Nucleus accumbens (tissue), 56 donors: ENCODE data around the gene BEGAIN.

Source experiments
- DNase-seq, 56 donors: peaks; one replicate each; lab custom pipeline; 2025; lab: John Stamatoyannopoulos, UW

BEGAIN gene

DNA sequence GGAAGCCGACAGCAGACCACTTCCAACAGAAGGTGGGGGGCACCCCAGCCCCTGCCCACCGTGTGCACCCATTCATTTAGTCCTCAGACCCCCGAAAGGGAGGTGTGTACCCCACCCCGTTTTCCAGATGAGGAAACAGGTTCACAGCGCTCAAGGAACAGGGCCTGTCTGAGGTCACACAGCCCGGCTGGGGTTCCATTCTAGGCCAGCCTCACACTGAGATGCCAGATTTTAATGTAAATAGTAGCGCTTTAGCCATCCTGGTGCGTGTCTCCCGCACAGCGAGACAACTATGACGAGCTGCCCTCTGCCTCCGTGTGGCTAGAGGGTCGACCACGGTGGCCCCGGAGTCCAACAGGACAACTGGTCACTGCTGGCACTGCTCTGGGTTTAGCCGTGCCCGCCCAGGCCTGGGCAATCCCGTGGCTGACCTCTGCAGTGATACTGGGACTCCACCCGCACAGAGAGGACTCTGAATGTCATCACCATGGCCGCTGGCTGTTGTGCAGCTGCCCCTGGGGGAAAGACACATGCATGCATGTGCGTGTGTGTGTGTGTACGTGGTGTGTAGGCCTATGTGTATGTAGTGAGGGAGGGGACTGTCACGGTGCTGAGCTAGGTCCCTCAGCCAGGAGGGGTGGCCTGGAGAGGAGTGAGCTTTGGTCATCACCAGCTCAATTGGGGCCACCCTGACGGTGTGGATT, 31.6 kb downstream of the BEGAIN start:
- no peak for DNase-seq

DNA sequence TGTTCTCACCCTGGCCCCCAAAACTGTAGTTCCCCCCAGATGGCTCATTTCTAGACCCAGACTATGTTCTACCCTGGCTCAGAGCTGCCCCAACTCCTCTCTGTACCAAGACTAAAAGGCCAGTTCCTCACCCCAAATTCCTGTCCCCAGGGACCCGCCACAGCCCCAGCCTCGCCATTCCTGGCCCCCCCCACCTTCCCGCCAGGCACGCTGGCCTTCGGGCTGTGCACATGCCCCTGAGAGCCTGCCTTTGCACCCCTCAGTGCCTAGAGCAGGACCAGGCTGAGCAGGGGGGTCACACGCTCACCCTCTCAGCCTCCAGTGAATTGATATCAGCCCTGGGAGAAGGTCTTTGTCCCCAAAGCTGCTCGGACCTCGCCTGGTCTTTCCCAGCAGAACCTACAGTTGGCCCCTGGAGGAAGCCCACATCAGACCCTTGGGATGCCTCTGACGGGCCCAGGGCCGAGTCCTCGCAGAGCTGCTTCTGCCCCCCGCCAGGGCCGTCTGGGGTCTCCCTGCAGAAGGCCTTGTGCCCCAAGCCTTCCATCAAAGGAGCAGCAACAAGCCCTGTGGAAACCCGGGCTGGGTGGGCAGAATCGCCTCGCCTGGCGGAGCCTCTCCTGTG, 32.4 kb downstream of the BEGAIN start:
- no peak for DNase-seq

DNA sequence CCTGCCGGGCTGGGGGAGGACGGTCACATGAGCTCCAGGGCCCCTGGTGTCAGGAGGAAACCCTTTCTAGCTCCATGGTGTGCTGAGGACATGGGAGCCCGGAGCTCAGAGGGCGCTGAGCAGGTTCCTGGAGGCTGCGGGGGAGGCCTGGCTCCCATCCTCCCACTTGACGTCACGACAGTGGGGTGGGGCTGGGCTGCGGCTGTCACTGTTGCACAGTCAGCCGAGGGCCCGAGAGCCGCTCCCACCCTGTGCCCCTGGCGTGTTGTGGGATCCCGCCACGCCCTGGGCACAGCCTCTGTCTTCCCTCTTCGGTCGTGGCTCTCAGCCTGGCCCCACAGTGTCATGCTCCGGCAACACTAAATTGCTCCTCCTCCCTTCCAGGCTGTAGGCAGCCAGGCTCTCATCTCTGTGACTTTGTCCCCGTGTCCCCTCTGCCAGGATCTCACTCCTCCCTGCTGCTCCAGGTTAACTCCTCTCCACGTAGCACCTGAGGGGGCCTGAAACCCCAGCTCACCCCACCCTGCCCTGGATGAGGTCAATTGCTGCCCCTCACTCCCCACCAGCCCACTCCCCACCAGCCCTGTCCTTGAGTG, 33.0 kb downstream of the BEGAIN start:
- DNase-seq, result peak in 28 of 56 donors; percentile 7 to 72 (median 30)

DNA sequence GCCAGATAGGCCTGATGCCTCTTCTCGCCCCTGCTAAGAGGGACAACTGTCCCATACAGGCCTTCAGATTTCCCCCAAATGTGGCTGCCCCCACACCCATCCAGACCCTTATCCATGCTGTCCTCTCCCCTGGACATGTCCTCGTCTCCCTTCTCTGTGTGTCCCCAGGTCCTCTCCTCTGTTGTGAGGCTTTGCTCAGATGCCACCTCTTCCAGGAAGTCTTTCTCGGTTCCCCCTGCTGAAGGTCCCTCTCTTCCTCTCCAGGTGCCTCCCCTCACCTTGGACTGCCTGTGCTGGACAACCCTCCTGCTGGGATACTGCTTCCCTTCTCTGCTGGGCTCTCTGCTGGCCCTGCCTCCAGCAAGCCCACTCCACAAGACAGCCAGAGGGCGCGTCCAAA, 33.7 kb downstream of the BEGAIN start:
- DNase-seq, result no peak

DNA sequence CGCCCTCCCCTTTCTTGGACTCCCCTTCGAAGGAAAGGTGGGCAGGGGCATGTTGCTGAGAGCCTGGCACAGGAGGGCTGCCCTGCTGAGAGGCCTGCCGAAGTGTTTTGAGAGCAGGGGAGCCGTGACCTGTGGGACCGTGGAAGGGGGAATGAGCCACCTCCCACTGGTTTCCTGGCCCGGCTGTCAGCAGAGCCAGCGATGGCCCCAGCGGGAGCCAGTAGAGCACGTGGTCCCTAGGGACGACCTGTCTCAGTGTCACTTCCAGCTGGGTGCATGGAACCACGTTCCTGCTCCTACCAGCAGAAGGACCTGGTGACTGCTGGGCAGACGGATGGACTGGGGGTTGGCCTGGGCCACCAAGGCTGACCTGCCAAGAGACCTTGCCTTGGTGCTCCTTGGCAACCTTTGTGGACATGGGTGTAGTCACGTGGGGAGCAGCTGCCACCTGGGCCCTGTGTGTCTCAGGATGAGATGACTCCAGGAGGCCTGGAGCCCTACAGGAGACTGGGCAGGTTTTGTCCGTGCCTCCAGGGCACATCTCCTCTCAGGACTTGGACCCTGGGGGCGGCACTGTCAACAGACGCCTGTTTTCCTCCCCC, 34.6 kb downstream of the BEGAIN start:
- no peak for DNase-seq

DNA sequence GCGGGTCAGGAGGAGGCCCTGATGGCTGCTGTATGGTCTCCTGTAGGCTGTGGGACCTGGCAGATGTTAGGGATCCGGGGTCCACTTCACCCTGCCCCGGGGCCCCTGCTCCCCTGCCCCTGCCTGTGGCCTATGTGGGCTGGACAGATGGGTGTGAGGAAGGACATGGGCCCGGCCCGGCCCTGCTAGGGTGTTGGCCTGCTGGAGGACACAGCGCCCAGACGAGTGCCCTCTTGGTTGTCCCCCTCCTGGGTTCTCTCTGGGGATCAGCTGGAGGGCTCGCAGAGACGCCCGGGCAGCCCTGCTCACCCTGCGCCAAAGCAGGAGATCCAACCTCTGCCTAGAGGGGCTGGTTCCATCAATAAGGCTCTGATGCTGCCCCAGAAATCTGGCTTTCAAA, 36.2 kb downstream of the BEGAIN start:
- DNase-seq, result no peak

DNA sequence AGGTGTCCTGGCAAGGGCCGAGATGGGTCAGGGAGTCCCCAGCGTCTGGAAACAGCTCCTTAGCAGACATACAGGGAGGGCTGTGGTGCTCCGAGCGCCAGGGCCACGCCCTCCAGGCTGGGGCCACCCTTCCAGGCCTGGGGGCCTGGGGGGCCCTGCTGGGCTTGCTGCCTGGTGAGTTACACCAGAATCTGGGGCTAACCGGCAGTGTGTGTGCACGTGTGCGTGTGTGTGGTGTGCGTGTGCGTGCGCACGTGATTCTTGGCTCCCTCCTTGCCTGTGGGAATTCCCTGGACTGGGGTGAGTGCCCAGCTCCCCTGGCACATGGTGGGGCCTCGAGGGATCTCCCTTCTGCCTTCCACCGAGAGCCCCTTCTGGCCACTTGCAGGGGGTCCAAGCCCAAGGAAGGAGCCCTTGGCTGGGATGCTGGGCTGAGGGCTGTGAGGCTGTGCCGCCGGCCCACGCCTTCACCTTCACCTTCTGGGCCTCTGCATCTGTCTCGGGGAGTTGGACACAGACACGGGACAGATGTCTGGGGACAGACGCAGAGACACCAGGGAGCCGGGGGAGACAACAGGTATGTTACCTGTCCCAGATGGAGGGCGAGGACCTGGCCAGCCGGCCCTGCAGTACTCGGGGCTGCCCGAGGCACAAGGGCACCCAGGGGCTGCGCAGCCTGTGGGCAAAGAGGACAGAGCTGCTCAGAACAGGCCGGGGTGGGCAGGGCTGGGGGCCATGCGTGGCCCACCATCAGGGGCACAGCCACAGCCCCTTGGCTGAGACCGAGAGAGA, 37.2 kb downstream of the BEGAIN start:
- DNase-seq, result peak in 1 of 56 donors; percentile 18

DNA sequence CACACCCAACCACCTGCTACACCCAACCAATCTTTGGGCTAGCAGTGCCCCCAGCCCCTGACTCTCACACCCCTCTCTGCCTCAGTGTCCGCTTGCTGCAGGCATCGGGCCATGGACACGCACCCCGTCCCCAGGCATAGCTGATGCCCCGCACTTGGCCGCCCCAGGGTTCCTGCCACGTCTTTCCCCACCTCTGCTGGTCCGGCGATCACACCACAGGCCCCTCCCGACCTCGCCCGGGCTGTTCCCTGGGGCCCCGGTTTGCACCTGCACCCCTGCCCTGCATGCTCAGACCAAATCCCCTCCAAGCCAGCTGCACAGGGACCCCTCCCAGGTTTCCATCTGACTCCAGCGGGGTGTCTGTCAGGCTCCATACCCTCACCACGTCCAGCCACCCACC, 38.3 kb downstream of the BEGAIN start:
- DNase-seq, result no peak

DNA sequence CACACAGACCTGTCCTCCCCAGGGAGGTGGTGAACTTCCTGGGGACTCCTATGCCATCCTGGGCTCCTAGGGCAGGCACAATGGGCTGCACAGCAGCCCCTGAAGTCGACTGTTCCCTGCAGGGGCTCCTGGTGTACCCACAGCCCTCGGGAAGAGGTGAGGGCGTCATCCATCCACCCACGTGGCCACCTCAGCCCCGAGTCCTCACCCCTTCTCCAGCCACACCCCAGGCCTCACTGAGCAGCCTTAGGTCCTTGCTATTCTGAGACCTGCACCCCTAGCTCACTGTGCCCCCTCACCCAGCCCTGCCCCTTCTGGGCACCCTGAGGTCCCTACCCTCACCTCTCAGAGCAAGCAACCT, 38.9 kb downstream of the BEGAIN start:
- DNase-seq, result no peak

DNA sequence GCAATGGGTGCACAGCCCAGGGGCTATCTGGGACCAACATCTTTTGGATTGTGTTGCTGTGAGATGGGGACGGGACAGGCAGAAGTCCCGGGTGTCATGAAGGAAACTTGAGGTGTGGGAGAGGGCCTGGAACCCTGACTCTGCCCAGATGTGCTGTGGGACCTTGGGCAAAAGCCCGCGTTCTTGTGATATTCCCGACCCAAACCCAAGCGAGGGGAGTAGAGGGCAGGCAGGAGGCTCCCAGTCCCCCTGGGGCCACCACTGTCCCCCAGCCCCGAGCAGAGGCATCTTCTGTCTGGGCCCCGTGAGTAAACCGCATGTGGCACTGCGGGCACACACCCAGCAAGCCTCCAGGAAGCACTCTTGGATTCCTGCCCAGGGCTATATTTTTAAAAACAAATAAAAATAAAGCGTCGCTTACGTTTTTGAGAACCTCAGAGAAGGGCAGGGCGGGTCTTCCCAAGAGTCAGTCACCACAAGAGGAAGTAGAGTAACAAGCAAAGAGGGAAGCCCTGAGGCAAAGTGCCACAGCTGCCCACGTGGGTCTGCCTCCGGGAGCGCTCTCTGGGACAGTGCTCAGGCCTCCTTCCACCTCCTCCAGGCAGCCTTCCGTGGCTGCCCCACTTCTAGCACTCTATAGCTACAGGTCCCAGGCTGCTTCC, 39.5 kb downstream of the BEGAIN start:
- peak in 4 of 56 donors; percentile 8 to 35 (median 28) for DNase-seq

DNA sequence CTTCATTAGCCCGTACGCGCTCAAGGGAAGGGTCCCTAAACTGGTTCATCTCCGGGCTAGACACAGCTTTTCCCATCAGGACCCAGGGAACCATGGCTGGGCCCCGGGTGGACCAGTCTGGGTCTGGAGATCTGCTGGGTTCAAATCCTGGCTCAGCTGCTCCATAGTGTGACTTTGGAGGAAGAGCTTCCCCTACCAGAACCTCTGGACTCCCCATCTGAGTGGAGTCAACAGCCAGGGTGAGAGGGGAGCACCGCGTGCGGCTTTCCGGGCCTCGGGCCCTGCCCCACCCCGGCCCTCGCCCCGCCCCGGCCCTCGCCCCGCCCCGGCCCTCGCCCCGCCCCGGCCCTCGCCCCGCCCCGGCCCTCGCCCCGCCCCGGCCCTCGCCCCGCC, 41.2 kb downstream of the BEGAIN start:
- DNase-seq, result no peak

DNA sequence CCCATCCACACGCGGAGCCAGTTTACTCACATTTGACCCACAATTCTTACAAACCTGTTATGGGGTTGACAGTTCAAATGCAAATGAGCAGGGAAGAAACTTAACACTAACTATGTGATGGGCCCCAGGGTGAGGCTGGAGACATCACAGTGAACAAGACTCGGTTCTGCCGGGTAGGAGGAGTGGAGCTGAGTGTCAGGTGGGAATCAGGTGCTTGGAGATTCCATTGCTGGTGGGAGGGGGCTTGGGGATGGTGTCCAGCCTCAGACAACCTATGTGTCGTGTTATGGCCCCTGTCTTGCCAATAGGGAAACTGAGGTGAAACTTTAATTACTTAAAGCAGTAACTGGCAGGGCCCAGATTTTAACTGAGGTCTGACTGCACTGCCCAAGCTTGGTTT, 41.9 kb downstream of the BEGAIN start:
- no peak for DNase-seq

DNA sequence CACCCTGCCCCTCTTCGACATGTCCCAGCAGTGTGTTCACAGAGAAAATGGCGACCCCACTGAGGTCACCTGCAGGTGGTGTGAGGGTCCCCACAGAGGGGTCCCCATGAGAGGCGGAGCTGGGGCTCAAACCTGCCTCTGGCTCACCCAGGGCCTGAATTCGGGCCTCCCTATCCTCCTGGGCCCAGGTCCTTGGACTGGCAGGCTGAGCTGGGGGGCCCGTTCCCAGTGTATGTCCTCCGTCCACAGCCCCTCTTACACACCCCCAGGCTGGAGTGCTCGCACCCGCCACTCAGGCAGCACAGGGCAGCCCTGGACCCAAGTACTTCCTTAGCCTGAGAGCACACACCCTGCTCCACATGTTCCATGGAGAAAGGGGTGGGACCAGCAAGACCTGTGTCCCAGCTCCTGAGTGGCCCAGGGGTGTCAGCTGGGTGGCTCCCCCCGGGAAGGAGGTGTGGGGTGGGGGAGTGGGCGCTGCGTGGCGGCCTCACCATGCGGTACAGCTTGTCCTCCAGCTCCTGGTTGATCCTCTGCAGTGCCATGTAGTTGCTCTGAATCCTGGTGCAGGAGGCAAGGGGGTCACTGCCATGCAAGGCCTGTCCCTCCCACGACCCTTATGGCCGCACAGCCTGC, 42.6 kb downstream of the BEGAIN start:
- DNase-seq, result no peak

DNA sequence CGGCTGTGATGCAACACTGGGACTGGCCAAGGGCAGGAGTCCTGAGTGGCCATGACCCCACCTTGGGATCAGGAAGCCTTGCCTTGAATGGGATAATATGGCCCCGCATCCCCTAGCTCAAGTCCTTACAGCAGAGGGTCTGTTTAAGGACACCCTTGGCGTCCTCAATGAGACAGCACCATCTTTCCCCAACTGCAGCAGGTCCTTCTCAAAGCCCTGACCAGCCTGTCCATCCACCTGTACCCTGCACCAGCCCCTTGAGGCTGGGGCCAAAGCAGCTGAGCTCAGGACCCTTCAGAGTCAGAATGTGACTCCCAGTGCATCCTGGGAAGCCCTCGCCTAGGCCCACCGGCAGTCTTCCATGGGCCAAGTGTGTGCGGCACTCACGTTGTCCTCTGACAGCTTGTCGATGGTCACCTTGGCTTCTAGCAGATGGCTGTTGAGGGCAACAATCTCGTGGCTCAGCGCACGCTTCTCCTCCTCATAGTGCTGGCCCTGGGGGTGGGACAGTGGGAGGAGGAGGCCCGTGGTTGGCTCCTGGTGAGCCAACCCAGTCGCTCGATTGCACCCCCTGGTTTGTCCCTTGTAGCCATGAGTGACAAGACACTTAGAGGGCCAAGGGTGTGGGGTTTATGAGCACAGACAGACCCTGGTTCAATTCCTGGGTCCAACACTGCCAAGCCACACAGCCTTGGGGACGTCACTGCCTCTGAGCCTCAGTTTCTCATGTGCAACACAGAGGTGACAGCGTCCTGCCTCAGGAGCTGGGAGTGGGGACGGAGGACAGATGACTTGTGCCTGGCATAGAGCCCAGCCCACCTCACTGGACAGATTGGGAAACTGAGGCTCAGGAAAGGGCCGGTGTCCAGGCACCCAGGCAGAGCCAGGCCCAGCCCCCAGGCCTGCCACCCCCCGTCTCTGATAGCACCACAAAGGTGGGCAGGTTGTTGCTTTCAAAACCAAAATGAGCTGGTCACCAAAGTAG, 43.5 kb downstream of the BEGAIN start:
- no peak for DNase-seq

DNA sequence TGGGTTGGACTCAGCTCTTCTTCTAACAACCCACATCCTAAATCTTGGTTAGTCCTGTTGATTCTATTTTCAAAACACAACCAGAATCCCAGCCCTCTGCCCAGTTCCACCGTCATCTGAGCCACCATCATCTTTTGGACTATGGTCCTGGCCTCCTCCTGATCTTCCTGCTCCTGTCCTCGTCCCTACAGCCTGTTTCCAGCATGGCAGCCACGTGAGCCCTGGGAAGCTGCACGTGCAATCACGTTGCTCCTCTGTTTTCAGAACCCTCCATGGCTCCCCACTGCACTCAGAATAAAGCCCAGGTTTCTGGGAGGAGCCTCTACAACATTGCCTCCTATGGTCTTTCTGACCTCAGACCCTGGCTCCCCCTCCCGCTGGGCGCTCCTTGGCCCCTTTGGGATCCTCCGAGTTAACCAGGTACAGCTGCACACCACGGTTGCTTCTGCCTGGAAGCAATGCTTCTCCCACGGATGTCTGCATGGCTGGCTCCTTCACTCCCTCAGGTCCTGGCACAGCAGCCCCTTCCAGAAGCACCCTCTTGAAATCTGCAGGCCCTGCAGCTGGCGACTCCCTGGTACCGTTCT, 44.5 kb downstream of the BEGAIN start:
- DNase-seq, result no peak

DNA sequence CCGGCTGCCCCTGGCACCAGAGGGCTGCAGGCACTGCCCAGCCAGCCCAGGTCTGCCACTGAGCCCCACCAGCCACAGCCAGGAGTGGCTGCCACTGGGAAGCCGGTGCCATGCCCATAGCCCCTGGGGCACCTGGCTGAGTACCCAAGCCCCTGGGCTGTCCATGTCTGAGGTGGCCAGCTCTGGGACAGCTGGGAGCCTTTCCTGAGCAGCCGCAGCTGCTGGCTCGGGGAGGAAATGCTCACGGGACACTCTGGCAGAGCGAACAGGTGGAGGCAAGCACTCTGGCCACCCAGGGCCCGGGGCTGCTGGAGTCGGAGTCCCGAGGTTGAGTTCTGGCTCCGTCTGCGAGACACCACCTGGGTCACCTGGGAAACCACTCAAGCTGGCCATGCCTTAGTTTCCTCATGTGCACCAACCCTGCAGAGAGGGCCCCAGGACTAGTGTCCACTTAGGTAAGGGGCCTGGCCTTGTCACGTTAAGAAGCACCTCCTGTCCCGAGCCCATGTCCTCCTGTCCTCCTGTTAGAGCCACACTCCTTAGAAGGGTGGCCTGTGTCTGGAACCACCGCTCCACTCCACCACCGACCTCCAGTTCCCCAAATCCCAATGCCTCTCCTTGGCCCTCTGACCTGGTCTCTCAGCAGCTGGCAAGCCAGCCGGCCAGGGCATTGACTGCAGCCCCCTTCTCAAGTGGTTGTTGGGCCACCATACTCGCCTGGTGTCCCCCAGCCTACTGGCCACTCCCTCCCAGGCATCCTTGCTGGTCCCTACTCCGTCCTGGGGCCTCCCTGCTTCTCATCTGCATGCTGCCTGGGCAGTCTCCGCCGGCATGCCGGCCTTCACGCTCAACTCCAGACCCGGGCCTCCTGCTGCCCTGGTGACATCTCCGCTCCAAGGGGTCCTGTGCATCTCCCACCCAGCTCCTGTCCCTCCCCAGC, 45.3 kb downstream of the BEGAIN start:
- no peak for DNase-seq

DNA sequence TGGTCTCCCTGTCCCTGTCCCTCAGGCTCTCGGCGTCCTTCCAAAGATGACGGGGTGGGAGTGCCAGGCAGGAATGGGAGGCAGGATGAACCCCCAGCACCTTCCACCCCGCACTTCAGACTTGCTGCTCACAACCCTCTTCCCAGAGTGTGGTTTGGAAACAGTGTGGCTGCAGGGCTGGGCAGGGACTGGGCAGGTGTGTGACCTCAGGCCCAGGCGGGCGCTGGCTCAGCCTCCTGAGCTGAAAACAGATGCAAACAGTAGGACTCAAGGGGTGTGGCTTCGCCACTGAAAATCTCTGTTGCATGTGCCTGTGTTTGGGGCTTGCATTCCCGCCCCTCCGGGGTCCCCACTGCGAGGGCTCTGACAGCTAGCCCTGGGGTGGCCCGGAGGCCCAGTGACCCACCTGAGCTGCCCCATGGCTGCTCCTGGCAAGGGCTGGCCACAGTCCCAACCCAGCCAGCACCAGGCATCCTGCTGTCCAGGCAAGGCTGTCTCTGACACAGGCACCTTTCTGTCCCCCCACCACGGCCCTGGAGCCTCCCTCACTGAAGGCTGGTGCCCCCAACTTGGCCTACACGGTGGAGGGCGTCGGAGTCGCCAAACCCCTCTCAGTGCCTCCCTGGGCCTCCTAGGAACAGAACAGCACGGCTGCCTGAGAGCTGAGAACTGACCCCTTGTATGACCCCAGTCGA, 46.1 kb downstream of the BEGAIN start:
- DNase-seq, result no peak
